Gastrocnemius medialis (tissue), 4 donors: Measurements from ENCODE around the gene TREML1. TPM values are rescaled to one million over a fixed set of nuclear protein-coding genes. Genes with fewer than 3 reads are reported as not detected.

Experiments used
- ATAC-seq, 2 donors: fragments of 150-250 bp; one replicate each; pipeline ENCODE4 v1.9.1; 2016
- DNase-seq, 2 donors: peaks; one replicate each; pipeline ENCODE4 v3.0.0-alpha.2; 2019
- H3K27ac ChIP-seq, 4 donors: fragments of 200-600 bp; sonication (generic); 1 replicate in 1 of 4; 2 replicates in 3 of 4; pipeline ENCODE4 v1.5.1; 2016 to 2018; ENCODE audit warnings: mild to moderate bottlenecking in 2 of 4, moderate library complexity in 1 of 4
- H3K27me3 ChIP-seq, 3 donors: fragments of 200-600 bp; sonication (generic) in 2 of 3; 1 replicate in 1 of 3; 2 replicates in 2 of 3; pipeline versions ENCODE4 v1.5.1 to v1.6.0; 2016 to 2019; ENCODE audit warnings: mild to moderate bottlenecking in 1 of 3, moderate library complexity in 1 of 3
- H3K36me3 ChIP-seq, 2 donors: fragments of 200-600 bp; sonication (generic) in 1 of 2; one replicate each; pipeline ENCODE4 v1.5.1; 2017 to 2018
- H3K4me1 ChIP-seq, 2 donors: fragments of 200-600 bp; sonication (generic) in 1 of 2; one replicate each; pipeline ENCODE4 v1.5.1; 2016 to 2017; ENCODE audit warnings: mild to moderate bottlenecking in 2 of 2
- H3K4me3 ChIP-seq, 4 donors: fragments of 200-600 bp; sonication (generic) in 3 of 4; 1 replicate in 1 of 4; 2 replicates in 3 of 4; pipeline ENCODE4 v1.5.1; 2016 to 2019; ENCODE audit warnings: mild to moderate bottlenecking in 2 of 4
- H3K9me3 ChIP-seq, 3 donors: fragments of 200-600 bp; sonication (generic) in 2 of 3; 1 replicate in 1 of 3; 2 replicates in 2 of 3; pipeline ENCODE4 v1.5.1; 2016 to 2019
- CTCF ChIP-seq, 5 experiments: fragments of 450-650 bp in 3 of 5; fragments of 200-600 bp in 2 of 5; sonication (generic) in 2 of 5; IDR thresholded peaks in 4 of 5; conservative IDR thresholded peaks in 1 of 5; 1 replicate in 4 of 5; 2 replicates in 1 of 5; pipeline ENCODE4 v1.5.1; 2016 to 2019; ENCODE audit warnings: antibody characterized with exemption in 5 of 5, mild to moderate bottlenecking in 3 of 5, moderate library complexity in 3 of 5
- POLR2A ChIP-seq, 2 donors: fragments of 450-650 bp; IDR thresholded peaks; one replicate each; pipeline ENCODE4 v1.6.1; 2017; ENCODE audit warnings: antibody characterized with exemption in 2 of 2, mild to moderate bottlenecking in 2 of 2, moderate library complexity in 2 of 2
- in situ Hi-C, 4 donors: fragments of 200-750 bp; cut with MboI; loops; one replicate each; pipeline versions ENCODE4 v1.15.0 to v1.8.0; 2017; ENCODE audit warnings: low sequenced_read_pairs in 4 of 4
- intact Hi-C: fragments of 100-400 bp; cut with DNase I; formaldehyde crosslinking; loops from one replicate; pipeline ENCODE4 v1.15.1; 2023; ENCODE audit warnings: low total_unique reads
- total RNA-seq, 4 donors: library from RNA; depleted of rRNA; stranded (reverse); fragments of >200 nt; gene quantifications; one replicate each; pipeline versions ENCODE4 v1.1.0 to v1.2.3, GENCODE V29; 2016

Gene TREML1
- total RNA-seq, 4 donors from 2014 or later = not detected

- in situ Hi-C loops = no loop called here
- ATAC-seq (no peak), DNase-seq (no peak)
Observed at GRCh38 chr6:41187924-41188886, 34.1 kb upstream of the TREML1 start.

GRCh38 chr6:41186031-41186562 lies 31.9 kb upstream of the TREML1 start:
- DNase-seq (no peak), ATAC-seq (no peak)
- Histone ChIP-seq H3K4me3 (no peak overlapping the region), H3K27me3 (no peaks in the 10 kb centered on the region), H3K36me3 (no peaks in the 10 kb centered on the region), H3K27ac (no peak overlapping the region), H3K9me3 (no peaks in the 10 kb centered on the region), H3K4me1 (no peaks in the 10 kb centered on the region)
- TF ChIP-seq CTCF (IDR thresholded peaks at IDR 0.05 in 4 of 5, conservative IDR thresholded peaks at IDR 0.05 in 1 of 5) (no peak), POLR2A (IDR thresholded peaks at IDR 0.05) (no peak)
- in situ Hi-C loops (no loop called here), intact Hi-C loops (no loop called here)

More at GRCh38 chr6:41187924-41188886, 34.1 kb upstream of the TREML1 start:
- Histone ChIP-seq H3K36me3 (no peaks in the 10 kb centered on the region), H3K27me3 (no peaks in the 10 kb centered on the region), H3K4me1 (no peaks in the 10 kb centered on the region), H3K9me3 (no peaks in the 10 kb centered on the region), H3K27ac (no peak overlapping the region), H3K4me3 (no peak overlapping the region)
- intact Hi-C loops = no loop called here
- TF ChIP-seq POLR2A (IDR thresholded peaks at IDR 0.05) (no peak), CTCF (IDR thresholded peaks at IDR 0.05 in 4 of 5, conservative IDR thresholded peaks at IDR 0.05 in 1 of 5) (no peak)

- no peak overlapping the region for H3K4me3 ChIP-seq
- DNase-seq (no peak), ATAC-seq (no peak)
- H3K4me1 ChIP-seq = no peaks in the 10 kb centered on the region
- no peaks in the 10 kb centered on the region for H3K27me3 ChIP-seq
- H3K9me3 ChIP-seq = no peaks in the 10 kb centered on the region
- no peak overlapping the region for H3K27ac ChIP-seq
- TF ChIP-seq POLR2A (IDR thresholded peaks at IDR 0.05) = no peak
- TF ChIP-seq CTCF (IDR thresholded peaks at IDR 0.05 in 4 of 5, conservative IDR thresholded peaks at IDR 0.05 in 1 of 5) = no peak
- no peaks in the 10 kb centered on the region for H3K36me3 ChIP-seq
- intact Hi-C loops (no loop called here), in situ Hi-C loops (no loop called here)
Observed at GRCh38 chr6:41184761-41185160, 30.6 kb upstream of the TREML1 start.

GRCh38 chr6:41182069-41183034 lies 28.2 kb upstream of the TREML1 start:
- Histone ChIP-seq H3K27ac (no peak overlapping the region), H3K4me3 (no peak overlapping the region), H3K4me1 (no peaks in the 10 kb centered on the region), H3K36me3 (no peaks in the 10 kb centered on the region), H3K9me3 (no peaks in the 10 kb centered on the region), H3K27me3 (no peaks in the 10 kb centered on the region)
- in situ Hi-C loops = no loop called here
- ATAC-seq = peak; percentile 44 to 75
- DNase-seq = peak in 1 of 2 donors; percentile 24
- no peak for TF ChIP-seq POLR2A (IDR thresholded peaks at IDR 0.05)
- peak in 2 of 5 experiments; percentile 38 to 41 for TF ChIP-seq CTCF (IDR thresholded peaks at IDR 0.05 in 4 of 5, conservative IDR thresholded peaks at IDR 0.05 in 1 of 5)
- intact Hi-C loops = no loop called here
